ENCODE measurements around the gene SYPL2.

The SYPL2 gene

DNA sequence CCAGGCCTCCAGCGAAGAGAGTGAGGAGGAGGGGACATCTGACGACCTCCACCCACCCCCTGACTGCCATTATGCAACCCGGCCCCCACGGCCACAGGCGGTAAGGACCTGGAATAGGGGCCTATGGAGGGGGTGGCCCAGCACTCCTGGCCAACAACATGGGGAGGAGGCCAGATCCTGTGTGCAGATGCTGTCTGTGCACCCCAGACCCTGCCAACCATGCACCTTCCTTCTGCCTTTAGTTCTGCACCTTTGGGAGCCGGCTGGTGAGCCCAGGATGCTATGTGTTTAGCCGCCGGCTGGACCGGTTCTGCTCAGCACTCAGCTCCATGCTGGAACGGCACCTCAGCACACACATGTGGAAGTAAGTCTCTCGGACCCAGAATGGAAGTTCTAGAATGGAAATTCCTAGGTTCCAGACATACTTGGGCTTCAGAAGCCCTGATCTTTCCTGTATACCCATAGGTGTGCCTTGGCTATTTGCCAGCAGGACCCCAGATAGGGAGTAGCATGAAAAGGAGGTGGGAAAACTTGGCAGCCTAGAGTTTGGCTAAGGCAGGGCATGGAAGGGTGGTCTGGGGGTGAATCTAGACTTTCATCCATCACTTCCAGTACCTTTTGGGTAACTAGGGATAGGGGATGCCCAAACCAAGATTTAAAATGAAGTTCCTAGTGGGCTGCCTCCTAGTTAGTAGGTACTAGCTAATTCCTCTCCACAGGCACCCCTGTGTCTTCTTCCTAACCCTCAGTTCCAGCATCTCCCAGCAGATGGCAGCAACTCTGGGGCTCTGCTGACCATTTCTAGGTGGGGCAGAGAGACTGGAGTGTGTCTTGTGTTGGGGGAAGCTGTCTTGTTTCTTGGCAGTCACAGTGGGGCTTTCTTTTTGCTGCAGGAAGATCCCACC, 23.9 kb downstream of the SYPL2 start:
- TF ChIP-seq FOXP2 (optimal IDR thresholded peaks at IDR 0.05; ENCODE audit: borderline replicate concordance, extremely low read depth, extremely low read length, insufficient read depth) (no peak), SIN3A (IDR thresholded peaks at IDR 0.05; ENCODE audit: borderline replicate concordance, insufficient read depth, low read length) (no peak), POLR2AphosphoS5 (IDR thresholded peaks at IDR 0.05; ENCODE audit: low read depth, low read length) (no peak), REST (IDR thresholded peaks at IDR 0.05; ENCODE audit: insufficient read depth in 1 of 2, low read depth in 2 of 2, low read length in 2 of 2) (no peak), TAF1 (IDR thresholded peaks at IDR 0.05; ENCODE audit: borderline replicate concordance, insufficient read depth, low read length) (no peak)

GRCh38 chr1:109490934-109491302, 24.6 kb downstream of the SYPL2 start:
- TF ChIP-seq SIN3A (IDR thresholded peaks at IDR 0.05; ENCODE audit: borderline replicate concordance, insufficient read depth, low read length): no peak
- TF ChIP-seq REST (IDR thresholded peaks at IDR 0.05; ENCODE audit: insufficient read depth in 1 of 2, low read depth in 2 of 2, low read length in 2 of 2): no peak
- TF ChIP-seq FOXP2 (optimal IDR thresholded peaks at IDR 0.05; ENCODE audit: borderline replicate concordance, extremely low read depth, extremely low read length, insufficient read depth): no peak
- TF ChIP-seq TAF1 (IDR thresholded peaks at IDR 0.05; ENCODE audit: borderline replicate concordance, insufficient read depth, low read length): no peak
- no peak for TF ChIP-seq POLR2AphosphoS5 (IDR thresholded peaks at IDR 0.05; ENCODE audit: low read depth, low read length)

DNA sequence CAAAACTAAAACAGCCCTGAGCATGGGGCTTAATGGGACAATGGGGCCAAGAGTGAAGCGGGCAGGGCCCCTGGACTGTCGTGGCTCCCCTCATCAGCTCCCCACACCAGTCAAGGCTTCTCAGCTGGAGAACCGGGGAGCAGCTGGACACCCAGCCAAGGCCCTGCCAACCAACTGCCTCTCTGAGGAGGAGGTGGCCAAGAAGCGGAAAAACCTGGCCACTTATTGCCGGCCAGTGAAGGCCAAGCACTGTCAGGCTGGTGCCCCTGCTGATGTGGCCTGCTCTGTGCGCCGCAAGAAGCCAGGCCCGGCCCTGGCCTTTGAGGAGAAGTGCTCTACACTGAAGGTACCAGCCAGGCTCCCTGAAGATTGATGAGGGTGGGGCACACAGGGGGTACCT, 25.0 kb downstream of the SYPL2 start:
- TF ChIP-seq TAF1 (IDR thresholded peaks at IDR 0.05; ENCODE audit: borderline replicate concordance, insufficient read depth, low read length) (no peak), FOXP2 (optimal IDR thresholded peaks at IDR 0.05; ENCODE audit: borderline replicate concordance, extremely low read depth, extremely low read length, insufficient read depth) (no peak), REST (IDR thresholded peaks at IDR 0.05; ENCODE audit: insufficient read depth in 1 of 2, low read depth in 2 of 2, low read length in 2 of 2) (no peak), SIN3A (IDR thresholded peaks at IDR 0.05; ENCODE audit: borderline replicate concordance, insufficient read depth, low read length) (no peak), POLR2AphosphoS5 (IDR thresholded peaks at IDR 0.05; ENCODE audit: low read depth, low read length) (no peak)

- TF ChIP-seq REST (IDR thresholded peaks at IDR 0.05; ENCODE audit: insufficient read depth in 1 of 2, low read depth in 2 of 2, low read length in 2 of 2) (no peak), POLR2AphosphoS5 (IDR thresholded peaks at IDR 0.05; ENCODE audit: low read depth, low read length) (no peak), SIN3A (IDR thresholded peaks at IDR 0.05; ENCODE audit: borderline replicate concordance, insufficient read depth, low read length) (no peak), TAF1 (IDR thresholded peaks at IDR 0.05; ENCODE audit: borderline replicate concordance, insufficient read depth, low read length) (no peak), FOXP2 (optimal IDR thresholded peaks at IDR 0.05; ENCODE audit: borderline replicate concordance, extremely low read depth, extremely low read length, insufficient read depth) (no peak)
Observed at GRCh38 chr1:109492779-109493178, 26.4 kb downstream of the SYPL2 start.
